Esophagus squamous epithelium (tissue), 4 donors: ENCODE results near the gene PEX14.

Experiments
- CTCF ChIP-seq, 6 experiments: fragments of 450-650 bp in 4 of 6; fragments of 200-600 bp in 2 of 6; sonication (generic) in 2 of 6; IDR thresholded peaks; one replicate each; pipeline ENCODE4 v1.5.1; 2016 to 2019; ENCODE audit warnings: antibody characterized with exemption in 6 of 6, mild to moderate bottlenecking in 4 of 6, moderate library complexity in 4 of 6
- POLR2A ChIP-seq, 4 donors: fragments of 450-650 bp; IDR thresholded peaks; one replicate each; pipeline ENCODE4 v1.6.1; 2017; ENCODE audit warnings: antibody characterized with exemption in 4 of 4, mild to moderate bottlenecking in 4 of 4, moderate library complexity in 3 of 4

- TF ChIP-seq CTCF (IDR thresholded peaks at IDR 0.05) (no peak), POLR2A (IDR thresholded peaks at IDR 0.05) (no peak)
Measured at GRCh38 chr1:10429868-10430215, 44.9 kb upstream of the PEX14 start.
